Left forelimb (tissue), 1 donor: Measurements from ENCODE around the gene GALNS.

Experiments
- DNase-seq: peaks from one replicate; pipeline ENCODE4 v3.0.0-alpha.2; 2018; ENCODE audit warnings: low spot score

Gene GALNS

DNA sequence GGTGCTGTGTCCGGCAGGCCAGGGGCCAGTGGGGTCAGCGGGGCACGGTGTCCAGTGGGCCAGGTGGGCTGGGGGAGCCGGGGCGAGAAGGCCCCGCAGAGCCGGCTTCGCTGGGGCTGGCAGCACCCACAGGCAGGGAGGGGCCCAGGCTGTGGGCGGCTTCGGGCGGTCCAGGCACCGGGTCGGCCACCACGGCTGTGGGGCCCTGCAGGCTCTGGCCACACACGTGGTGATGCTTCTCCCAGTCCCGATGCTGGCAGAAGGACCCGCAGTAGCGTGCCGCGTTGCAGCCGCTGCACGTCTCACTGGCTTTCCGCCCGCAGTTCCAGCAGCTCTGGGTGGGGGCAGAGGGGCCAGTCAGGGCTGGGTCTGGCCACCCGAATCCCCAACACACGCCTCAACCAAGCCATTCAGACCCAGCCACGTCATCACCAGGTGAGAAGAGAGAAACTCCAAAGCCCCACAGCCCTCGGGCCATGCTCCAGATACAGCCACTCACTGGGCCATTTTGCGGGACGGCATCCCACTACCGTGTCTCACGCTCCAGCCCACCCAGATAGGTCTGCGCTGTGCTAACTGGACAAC lies 20.3 kb upstream of the GALNS start:
- DNase-seq, result no peak

DNA sequence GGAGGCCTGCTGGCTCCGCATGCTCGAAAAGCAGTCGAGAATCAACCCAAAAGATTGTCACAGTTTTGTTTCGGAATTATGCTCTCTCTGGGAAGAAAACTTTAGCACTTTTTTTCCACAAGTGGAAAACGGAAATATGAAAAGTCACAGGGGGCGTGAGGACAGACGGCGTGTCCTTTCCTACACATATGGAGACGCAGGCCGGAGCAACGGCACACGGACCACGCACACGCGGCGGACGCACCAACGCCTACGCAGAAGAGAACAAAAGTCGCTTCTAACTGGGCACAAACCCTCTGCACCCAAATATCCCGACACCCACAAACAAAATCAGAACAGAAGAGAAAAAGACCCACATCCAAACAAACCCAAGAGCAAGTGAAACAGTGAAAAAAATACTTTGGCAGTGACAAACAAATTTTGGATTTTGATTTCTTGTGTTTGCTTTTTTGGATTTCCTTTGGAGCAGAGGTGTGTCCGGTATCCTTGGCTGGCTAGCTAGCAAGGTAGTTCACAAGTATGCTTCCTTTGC lies 19.0 kb upstream of the GALNS start:
- no peak for DNase-seq

DNA sequence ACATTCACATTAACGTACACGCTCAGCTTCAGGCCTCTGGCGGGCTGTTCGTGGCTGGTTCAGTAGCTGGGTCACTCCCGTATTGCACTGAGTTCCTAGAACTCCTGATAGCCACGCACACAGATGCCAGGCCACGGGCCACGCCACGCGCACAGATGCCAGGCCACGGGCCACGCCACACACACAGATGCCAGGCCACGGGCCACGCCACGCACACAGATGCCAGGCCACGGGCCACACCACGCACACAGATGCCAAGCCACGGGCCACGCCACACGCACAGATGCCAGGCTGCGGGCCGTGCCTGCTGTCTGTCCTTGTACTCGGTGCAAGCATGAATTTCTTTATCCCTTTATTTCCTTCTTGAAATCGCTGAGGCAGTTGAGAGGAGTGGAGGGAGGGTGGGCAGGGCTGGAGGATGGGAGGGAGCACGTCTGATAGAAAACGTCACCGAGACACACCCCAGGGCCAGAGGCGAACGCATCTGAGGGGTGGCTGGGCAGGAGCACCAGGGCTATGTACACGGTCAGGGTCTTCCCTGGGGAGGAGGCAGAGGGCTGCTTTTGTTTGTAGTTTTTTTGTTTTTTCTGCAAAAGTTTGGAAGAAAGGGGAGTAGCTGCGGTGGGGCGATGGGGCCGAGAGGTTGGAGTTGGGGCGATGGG lies 18.3 kb upstream of the GALNS start:
- no peak for DNase-seq

DNA sequence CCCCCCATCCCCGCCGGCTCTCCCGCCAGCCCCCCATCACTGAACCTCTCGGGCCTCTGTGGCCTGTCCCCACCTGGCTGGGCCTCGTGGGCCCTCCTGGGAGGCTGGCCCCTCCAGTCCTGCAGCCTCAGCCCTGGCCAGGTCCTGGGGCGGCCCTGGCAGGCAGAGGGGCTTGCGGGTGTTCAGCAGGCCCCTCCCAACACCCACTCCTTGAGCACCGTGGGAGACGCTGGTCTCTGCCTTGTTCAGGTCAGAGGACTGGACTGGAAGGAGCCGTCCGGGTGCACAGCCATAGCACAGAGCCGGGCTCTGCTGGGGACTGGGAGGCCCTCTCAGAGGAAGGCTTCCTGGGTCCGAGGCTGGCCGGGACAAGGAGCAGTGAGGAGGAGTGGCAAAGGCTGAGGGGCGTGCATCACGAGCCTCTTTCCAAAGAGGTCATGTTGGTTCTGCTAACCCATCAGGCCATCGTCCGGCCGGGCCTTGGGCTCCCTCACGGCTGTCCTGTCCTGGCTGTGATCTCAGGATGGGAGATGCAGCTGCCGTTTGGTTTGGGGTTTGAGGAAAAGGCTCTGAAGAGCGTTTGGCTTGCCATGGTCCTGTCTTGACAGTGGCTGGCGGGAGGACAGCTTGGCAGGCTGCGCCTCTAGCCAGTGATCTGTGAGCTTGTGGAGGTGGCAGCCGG lies 16.0 kb upstream of the GALNS start:
- no peak for DNase-seq

DNA sequence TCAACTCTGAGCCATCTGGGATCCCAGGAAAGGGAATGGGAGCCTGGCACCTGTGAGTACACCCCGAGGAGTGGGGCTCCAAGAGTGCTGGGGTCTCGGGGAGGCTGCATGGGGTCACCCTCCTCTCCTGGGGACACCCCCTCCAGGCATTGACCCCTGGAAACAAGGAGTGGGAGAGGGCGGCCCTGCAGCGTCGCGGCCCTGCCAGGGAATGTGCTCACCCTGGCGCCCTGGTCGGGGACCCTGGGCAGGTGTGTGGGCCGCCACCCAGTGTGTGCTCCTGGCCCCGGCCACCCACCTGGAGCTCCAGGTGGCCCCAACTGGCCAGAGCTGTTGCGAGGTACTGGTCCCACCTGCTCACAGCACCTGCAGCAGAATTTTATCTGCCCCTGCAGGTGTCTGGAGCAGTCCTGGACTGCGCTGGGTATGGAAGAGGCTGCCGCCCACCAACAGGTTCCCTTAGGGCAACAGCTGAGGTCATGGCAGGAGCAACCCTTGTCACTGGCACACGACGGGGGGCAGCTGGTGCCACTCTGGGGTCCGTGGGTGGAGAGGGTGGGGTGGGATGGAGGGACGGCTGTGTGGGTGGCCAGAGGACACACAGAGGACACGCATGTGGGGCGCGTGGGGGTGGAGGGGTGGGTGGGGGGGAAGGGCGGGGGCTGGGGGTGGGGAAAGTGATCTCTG lies 15.1 kb upstream of the GALNS start:
- no peak for DNase-seq

DNA sequence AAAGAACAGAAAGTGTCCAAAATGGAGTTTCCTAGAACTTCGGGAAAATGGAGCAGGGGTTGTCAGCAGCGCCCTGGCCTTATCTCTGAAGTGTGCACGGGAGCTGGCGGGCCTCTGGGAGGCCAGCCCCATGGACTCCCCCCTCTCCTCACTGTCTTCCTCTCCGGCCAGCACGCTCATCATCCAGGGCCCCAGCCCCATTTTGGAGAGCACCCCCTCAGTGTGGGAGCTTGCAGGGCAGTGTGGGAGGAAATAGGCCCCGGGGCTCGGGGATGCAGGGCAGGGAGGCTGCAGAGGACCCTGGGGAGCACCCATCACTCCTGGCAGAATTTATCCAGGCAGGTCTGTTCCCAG lies 14.6 kb upstream of the GALNS start:
- no peak for DNase-seq

DNA sequence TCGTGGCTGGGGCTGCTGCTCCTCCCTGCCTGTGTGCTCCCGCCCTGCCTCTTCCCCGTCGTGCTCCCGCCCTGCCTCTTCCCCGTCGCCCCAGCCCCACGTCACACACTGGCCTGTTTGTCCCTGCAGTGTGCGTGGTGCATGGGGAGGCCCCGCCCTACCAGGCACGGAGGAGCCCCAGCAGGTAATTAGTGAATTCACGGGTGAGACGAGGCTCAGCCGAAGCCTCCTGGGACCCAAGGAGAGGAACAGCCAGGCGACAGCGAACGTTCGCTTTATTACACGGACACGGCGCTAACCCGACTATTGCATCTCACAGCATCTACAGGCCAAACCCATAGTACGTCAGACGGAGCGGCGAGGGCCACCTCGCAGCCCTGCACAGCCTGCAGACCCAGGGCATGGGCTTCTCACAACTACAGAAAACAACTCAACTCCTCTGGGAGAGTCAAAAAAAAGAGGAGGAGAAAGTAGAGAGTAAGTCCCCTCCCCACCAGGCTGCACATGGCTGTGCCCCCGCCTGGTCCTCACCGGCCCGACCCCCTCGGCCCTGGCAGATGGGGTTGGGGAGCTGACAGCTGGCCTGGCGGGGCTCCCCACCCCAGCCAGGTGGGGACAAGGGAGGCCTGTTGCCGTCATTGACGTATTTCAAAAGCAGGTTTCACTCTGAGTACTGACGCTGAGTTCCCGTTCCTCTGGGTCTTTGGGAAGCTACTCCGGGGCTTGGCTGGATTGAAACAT lies 14.0 kb upstream of the GALNS start:
- no peak for DNase-seq

DNA sequence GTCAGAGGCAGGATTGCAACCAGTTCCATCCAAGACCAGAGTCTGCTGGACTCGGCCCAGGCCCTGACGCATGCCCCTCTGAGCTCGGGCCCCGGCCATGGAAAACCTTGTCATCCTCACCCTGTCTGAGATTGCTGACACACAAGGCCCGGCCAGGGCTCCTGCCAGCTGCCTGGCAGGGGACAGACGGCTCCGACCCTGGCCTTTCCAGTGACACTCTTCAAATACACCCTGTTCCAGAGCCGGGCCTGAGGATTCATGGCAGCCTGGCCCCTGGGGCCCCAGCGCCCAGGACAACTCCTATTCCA lies 12.9 kb upstream of the GALNS start:
- DNase-seq, result no peak

DNA sequence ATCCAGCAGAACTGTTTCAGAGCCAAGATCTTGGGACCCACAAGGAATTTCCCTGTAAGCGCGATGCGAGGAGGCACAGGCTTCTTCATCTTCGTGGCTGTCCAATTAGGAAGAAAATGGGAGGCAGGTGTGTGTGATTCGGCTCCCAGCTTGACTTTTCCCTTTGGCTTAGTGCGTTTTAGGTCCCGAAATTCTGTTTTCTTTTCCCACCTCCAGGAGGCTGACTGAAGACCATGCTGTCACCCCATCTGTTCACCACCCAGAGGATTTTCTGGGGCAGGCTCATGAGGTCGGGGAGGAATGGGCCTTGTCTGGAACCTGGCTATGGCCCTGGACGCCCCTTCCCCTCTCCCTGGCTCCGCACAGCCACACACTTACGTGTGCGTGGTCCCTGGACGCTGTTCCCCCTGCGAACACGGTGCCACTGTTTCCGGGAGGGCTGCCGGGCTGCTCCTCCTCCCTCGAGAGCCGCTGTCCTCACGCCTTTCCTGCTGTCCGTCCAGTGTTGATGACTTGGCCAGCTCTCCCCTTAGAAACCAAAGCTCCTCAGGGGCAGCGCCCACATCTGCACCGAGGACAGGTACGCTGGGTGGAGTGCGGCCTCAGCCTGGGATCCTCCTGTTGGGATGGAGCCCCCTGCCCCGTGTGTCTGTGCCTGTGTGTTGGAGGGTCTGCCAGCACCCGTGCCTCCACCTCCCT lies 12.4 kb upstream of the GALNS start:
- no peak for DNase-seq

DNA sequence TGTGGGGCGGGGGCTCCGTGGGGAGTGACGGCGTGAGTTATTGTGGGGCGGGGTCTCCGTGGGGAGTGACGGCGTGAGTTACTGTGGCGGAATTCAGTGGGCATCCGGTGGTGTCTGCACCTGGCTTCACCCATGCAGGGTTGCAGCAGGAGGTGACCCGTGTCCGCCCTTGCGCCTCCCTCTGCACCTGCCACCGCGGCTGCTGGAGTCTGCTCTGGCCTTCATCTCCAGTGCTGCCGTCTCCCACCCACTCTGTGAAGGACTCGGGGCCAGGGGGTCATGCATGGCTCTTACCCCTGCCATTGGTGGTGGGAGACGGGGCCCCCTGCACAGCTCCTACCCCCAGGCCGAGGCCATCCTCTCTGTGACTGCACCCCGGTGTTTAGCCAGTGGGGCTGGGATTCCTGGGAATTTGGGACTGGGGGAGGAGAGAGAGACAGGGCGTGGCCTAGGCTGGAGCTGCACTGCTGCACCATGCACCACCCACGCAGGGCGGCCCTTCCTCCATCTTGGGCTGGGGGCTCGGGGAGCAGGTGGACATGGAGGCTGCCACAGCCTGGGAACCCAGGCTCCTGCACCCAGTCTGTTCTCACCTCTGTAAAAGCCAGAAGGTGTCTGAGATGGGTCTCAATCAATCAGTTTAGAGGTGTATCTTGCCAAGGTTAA lies 11.0 kb upstream of the GALNS start:
- DNase-seq, result no peak

DNA sequence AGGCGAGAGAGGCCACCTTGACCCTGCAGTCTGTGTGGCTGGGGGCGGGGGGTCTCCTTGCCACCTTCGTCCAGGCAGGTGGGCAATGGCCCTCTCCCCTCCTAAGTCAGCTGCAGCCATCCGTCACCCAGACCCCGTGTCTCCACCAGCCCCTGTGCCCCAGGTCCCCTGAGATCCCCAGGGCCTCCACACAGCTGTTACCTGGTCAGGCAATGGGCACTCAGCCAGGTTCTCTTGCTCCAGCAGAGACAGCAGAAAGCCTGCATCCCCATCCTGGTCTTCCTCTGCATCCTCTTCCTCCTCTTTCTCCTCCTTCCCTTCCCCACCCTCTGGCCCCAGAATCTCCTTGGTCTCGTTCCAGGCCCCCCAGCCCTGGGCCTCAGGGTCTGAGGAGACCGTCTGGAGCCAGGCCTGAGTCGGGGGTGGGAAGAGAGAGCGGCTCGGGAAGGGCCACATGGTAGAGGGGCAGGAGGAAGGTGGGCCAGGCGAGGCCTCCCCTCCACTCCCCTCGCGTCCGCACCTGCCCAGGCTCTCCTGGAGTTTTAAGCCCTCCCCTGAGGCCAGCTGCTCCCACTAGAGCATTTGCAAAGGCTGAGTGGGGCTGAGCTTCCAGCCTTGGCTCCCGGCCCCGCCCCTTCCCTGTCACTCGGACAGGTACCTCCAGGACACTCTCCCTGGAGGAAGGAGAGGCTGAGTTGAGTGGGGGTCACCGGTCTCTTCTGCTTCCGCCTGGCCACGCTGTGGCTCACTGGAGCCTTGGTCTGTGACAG lies 9.6 kb upstream of the GALNS start, which contains the start of gene PABPN1L:
TSS of gene PABPN1L (minus strand) at position 510 of the 770 bp plus-strand sequence. CDS start at position 456, 54 bp downstream.
- DNase-seq, result no peak

DNA sequence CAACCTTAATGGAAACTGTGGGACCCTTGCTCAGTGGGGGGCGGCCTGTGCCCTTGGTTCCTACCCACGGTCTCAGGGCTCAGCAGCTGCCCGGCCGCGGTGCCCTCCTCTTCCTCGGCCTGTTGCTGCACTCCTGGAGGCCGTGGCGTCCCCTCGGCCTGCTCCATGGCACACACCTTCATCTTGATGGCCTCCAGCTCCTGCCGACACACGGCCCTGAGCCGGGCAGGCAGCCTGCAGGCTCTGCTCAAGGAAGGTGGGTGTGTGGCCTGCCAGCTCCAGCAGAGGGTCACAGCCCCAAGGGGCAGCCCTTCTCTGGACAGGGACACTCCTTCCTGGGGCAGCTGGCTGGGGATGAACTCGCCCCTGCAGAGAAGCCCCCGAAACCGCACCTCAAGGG lies 9.0 kb upstream of the GALNS start:
- DNase-seq, result no peak

DNA sequence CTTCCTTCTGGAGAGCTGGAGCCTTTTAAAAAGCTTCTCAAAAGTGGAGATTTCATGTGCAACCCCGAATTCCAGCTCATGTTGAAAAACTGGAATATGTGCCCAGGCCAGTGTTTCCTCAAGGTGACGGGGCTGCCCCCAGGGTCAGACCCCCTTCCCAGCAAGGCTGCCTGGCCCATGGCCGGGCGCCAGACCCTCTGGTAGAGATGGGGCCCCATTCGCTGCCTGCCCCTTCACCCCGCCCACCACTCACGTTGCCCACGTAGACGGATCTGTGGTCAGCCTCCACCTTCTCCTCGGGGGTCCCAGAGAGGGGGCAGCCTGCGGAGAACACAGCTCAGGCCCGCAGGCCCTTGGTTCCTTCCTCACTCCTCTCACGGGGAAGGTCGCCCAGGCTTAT lies 8.6 kb upstream of the GALNS start:
- DNase-seq, result no peak

DNA sequence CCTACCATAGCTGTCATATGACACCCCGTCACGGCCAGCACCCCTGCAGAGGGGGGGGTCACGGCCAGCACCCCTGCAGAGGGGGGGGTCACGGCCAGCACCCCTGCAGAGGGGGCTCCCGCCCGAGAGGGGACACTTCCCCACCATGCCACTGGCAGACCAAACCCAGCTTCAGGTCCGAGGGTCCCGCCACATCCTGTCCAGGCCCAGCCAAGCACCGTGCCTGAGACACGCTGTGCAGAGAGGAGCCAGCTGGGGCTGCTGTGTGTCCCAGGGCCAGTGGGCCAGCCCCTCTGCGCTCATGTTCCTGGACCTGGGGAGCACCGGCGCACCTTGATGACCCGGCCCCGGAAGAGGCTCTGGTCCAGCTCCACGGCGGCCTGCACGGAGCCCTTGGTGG lies 7.8 kb upstream of the GALNS start:
- DNase-seq, result no peak

DNA sequence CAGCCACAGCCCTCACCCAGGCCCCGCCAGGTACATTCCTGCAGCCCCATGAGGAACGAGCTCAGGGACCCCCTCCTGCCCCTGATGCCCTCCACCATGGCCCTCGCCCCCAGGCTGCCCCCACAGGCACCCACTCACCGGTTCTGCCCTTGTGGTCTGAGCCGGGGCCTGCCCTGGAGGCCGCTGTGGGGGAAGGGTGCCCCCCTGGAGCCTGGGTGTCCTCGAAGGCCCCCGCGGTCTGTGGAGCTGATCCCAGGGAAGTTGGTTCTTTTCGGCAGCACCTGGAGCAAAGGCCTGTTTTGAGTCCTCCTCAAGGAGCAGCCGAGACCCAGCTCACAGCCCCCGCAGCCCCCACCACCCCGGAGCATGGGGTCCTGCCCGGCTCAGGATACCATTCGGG lies 7.4 kb upstream of the GALNS start:
- no peak for DNase-seq

DNA sequence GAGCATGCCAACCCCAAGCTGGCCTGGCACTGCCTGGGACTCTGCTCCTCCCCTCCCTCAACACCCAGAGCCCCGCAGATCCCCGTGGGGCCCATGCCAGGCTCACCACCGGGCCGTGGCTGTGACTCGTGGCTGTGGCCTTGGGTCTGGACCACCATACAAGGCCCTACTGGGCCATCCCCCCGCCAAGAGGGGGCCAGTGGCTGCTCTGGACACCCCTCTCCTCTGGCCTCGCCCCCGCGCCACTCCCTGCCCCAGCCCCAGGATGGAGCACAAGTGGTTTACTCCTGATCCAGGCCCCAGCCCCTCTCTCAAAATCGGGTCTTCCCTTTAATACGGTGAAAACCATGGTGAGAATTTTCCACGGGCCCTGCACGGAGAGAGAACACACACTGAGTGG lies 6.7 kb upstream of the GALNS start:
- no peak for DNase-seq

DNA sequence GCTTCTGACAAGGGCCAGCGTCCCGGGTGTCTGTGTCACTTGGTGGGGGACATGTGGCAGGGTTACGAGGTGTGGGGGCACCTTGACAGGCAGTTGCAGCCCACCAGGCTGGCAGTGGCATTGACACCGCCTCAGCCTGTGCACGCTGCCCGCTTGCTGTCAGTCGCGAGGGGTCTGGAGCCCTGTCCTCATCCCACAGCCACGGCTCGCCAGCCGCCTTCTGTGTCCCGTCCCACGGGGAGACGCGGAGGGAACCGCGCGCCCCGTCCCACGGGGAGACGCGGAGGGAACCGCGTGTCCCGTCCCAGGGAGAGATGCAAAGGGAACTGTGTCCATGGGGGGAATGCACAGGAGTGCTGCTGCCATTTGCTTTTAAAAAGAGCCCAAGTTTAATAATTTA lies 6.2 kb upstream of the GALNS start:
- no peak for DNase-seq

DNA sequence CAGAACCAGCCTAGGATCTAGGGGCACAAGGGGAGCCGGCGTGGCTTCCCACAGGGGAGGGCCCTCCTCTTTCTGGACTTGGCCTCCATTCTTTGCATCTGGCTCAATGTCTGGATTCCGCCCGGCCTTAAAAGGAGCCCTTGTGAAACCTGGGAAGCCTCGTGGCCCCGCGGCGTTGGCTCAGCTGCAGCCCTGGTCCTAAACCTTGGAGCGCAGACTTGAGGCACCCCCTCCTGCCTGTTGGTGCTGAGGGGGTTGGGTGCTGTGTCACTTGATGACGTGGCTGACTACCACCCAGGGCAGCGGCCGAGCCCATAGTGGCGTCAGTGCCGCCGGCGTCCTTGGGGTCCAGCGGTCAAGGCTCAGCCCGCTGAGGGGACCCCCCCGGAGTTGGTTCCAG lies 4.6 kb upstream of the GALNS start:
- no peak for DNase-seq

DNA sequence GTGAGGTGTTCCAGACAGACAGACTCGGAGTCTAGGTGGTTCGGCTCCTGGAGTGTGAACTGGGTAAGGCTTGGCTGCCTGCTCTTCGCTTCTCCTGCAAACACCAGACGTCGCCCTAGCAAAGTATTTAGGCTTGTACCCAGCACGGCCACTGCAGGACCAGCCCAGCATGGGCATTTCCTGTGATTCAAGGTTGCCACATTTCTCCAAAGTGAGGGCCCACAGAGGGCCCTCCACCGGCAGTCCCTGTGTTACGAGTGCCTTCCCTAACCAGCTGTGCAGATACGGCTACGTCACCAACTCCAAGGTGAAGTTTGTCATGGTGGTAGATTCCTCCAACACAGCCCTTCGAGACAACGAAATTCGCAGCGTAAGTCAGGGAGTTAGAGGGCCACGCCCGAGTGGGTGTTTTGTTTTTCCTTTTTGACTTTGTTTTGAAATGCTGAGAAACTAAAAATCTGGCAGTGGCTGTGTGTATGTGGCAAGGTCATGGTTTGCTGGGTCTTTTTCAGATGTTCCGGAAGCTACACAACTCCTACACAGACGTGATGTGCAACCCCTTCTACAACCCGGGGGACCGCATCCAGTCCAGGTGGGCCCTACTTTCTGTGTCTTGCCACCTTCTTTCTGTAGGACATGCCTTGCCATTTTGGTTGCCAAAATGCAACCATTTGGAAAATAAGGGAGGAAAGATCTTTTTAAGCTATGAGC lies 2.8 kb upstream of the GALNS start:
- no peak for DNase-seq
